ENCODE measurements around the gene AAGAB. TPM values are rescaled to one million over a fixed set of nuclear protein-coding genes. Genes with fewer than 3 reads are reported as not detected.

AAGAB gene
- total RNA-seq, 1 experiment from 2014 or later: 78.8 TPM

Other genes starting within 250 kb of the AAGAB start
- gene SMAD3, start 189.1 kb downstream of the AAGAB start, total RNA-seq (2014; rRNA removed; shearing (Covaris generic)): 17.7 and 19.7 TPM in 2 replicates
- 7.0 and 11.5 TPM in 2 replicates for gene IQCH, start 125 bp upstream of the AAGAB start, total RNA-seq (2014; rRNA removed; shearing (Covaris generic))